B cell (primary cell): ENCODE data around the gene SH3RF3. TPM values are rescaled to one million over a fixed set of nuclear protein-coding genes. Genes with fewer than 3 reads are reported as not detected.

Experiments
- ATAC-seq: fragments of 200-7000 bp; cut with Tn5 transposase; one replicate; pipeline ENCODE4 v1.10.0; 2021; ENCODE audit warnings: low read depth, mild to moderate bottlenecking, moderate number of reproducible peaks, moderate library complexity
- CTCF ChIA-PET: fragments of 350-600 bp; sonication (Branson Sonifier 250); formaldehyde crosslinking; loops from one replicate; lab custom pipeline; 2021; ENCODE audit warnings: antibody characterized with exemption, inconsistent platforms; lab: Charles Lee
- POLR2A ChIA-PET: fragments of 350-600 bp; sonication (Branson Sonifier 250); formaldehyde crosslinking; loops from one replicate; lab custom pipeline; 2021; ENCODE audit warnings: antibody characterized with exemption; lab: Charles Lee
- DNase-seq: peaks from one replicate; pipeline ENCODE4 v3.0.0; 2013
- H2AFZ ChIP-seq: 2 replicates; pipeline ENCODE4 v1.6.1; 2012; ENCODE audit warnings: mild to moderate bottlenecking, low read depth, low read length; ENCODE audit not compliant: insufficient read depth, poor library complexity, severe bottlenecking
- H3K27ac ChIP-seq, 2 donors: 1 replicate in 1 of 2; 2 replicates in 1 of 2; pipeline ENCODE4 v1.5.1; 2012 to 2013; ENCODE audit warnings: low read length in 2 of 2, mild to moderate bottlenecking in 2 of 2, moderate library complexity in 1 of 2
- H3K27me3 ChIP-seq, 4 experiments: fragments of 200-600 bp in 1 of 4; sonication (generic) in 1 of 4; replicated peaks in 1 of 4; 1 replicate in 2 of 4; 2 replicates in 2 of 4; pipeline versions ENCODE4 v1.6.1 to v1.7.0; 2013 to 2016; ENCODE audit warnings: low read length in 3 of 4, mild to moderate bottlenecking in 2 of 4, mixed read lengths in 1 of 4, moderate library complexity in 1 of 4; ENCODE audit not compliant: insufficient read depth in 4 of 4, control insufficient read depth in 3 of 4; ENCODE audit errors: control extremely low read depth in 1 of 4
- H3K36me3 ChIP-seq, 2 experiments: replicated peaks in 1 of 2; 1 replicate in 1 of 2; 2 replicates in 1 of 2; pipeline versions ENCODE4 v1.6.1 to v1.7.1; 2013; ENCODE audit warnings: low read length in 1 of 2; ENCODE audit not compliant: insufficient read depth in 2 of 2, control insufficient read depth in 1 of 2; ENCODE audit errors: control extremely low read depth in 1 of 2, extremely low read depth in 1 of 2
- H3K4me1 ChIP-seq, 2 donors: fragments of 200-600 bp in 1 of 2; sonication (generic) in 1 of 2; 1 replicate in 1 of 2; 2 replicates in 1 of 2; pipeline versions ENCODE4 v1.5.1 to v1.6.1; 2013 to 2017; ENCODE audit warnings: low read length in 2 of 2; ENCODE audit not compliant: control insufficient read depth in 2 of 2, insufficient read depth in 2 of 2
- H3K4me2 ChIP-seq: replicated peaks from 2 replicates; pipeline ENCODE3; 2012; ENCODE audit warnings: mild to moderate bottlenecking, low read depth, low read length; ENCODE audit not compliant: poor library complexity, severe bottlenecking
- H3K4me3 ChIP-seq, 5 experiments: fragments of 200-600 bp in 1 of 5; sonication (generic) in 1 of 5; 1 replicate in 3 of 5; 2 replicates in 2 of 5; pipeline versions ENCODE4 v1.5.1 to v1.7.0; 2011 to 2016; ENCODE audit warnings: low read length in 4 of 5, mild to moderate bottlenecking in 4 of 5, low read depth in 2 of 5, control low read depth in 1 of 5, moderate library complexity in 1 of 5; ENCODE audit not compliant: insufficient read depth in 1 of 5; ENCODE audit errors: control extremely low read depth in 1 of 5, extremely low read depth in 1 of 5
- H3K79me2 ChIP-seq: fragments of 200-600 bp; sonication (generic); one replicate; pipeline ENCODE4 v1.6.0; 2016; ENCODE audit warnings: low read length; ENCODE audit not compliant: control insufficient read depth, insufficient read depth
- H3K9ac ChIP-seq: fragments of 200-600 bp; sonication (generic); 2 replicates; pipeline ENCODE4 v1.6.1; 2017; ENCODE audit warnings: mild to moderate bottlenecking, low read length, moderate library complexity
- H3K9me3 ChIP-seq, 3 donors: one replicate each; pipeline versions ENCODE4 v1.6.1 to v1.7.1; 2013; ENCODE audit warnings: low read length in 2 of 3; ENCODE audit not compliant: control insufficient read depth in 2 of 3, insufficient read depth in 1 of 3; ENCODE audit errors: control extremely low read depth in 1 of 3
- H4K20me1 ChIP-seq: 2 replicates; pipeline ENCODE4 v1.6.0; 2012; ENCODE audit warnings: mild to moderate bottlenecking, low read length; ENCODE audit not compliant: insufficient read depth, control insufficient read depth, poor library complexity, severe bottlenecking
- H3K27ac Mint-ChIP-seq: one replicate; pipeline ENCODE4 v1.8.0; 2021; ENCODE audit warnings: mixed read lengths
- H3K27me3 Mint-ChIP-seq: one replicate; pipeline ENCODE4 v1.8.0; 2021; ENCODE audit warnings: mixed read lengths
- H3K4me1 Mint-ChIP-seq: one replicate; pipeline ENCODE4 v1.8.0; 2021; ENCODE audit warnings: mixed read lengths
- H3K4me3 Mint-ChIP-seq: one replicate; pipeline ENCODE4 v1.8.0; 2021; ENCODE audit warnings: mixed read lengths
- H3K9me3 Mint-ChIP-seq: one replicate; pipeline ENCODE4 v1.8.0; 2022; ENCODE audit warnings: mixed read lengths; ENCODE audit not compliant: insufficient read depth
- EZH2 ChIP-seq: IDR thresholded peaks from 2 replicates; pipeline ENCODE4 v1.6.1; 2012; ENCODE audit warnings: borderline replicate concordance, low read depth, mild to moderate bottlenecking, moderate library complexity, low read length; ENCODE audit not compliant: insufficient read depth, poor library complexity, severe bottlenecking
- WGBS: methylation state at CpG from one replicate; pipeline ENCODE4 v1.1.5; 2013; ENCODE audit warnings: missing lambda C conversion rate; ENCODE audit not compliant: insufficient coverage; 5-methylcytosine and 5-hydroxymethylcytosine counted together
- intact Hi-C: fragments of 100-400 bp; cut with micrococcal nuclease; formaldehyde crosslinking; loops from one replicate; pipeline ENCODE4 v1.10.0; 2022
- polyA plus RNA-seq: library from polyadenylated mRNA; depleted of rRNA; stranded (reverse); fragments of >200 nt; gene quantifications from 2 replicates; pipeline ENCODE4 v1.2.3, GENCODE V29; 2012
- total RNA-seq, 2 donors: library from RNA; stranded (reverse); fragments of 120-200 nt in 1 of 2; gene quantifications; 1 replicate in 1 of 2; 2 replicates in 1 of 2; pipeline versions ENCODE4 v1.2.3 to v1.2.4, GENCODE V29; 2013 to 2022
- TF ChIP-seq, protein P1 (sequence below): fragments of 200-600 bp; IDR thresholded peaks from one replicate; pipeline ENCODE4 v1.8.0; 2022; ENCODE audit warnings: antibody characterized with exemption, mild to moderate bottlenecking

The SH3RF3 gene
- total and polyA plus RNA-seq, 2 donors (not counting 1 experiment from before 2014, with no cell fraction given) = 0.07 to 1.2 TPM

DNA sequence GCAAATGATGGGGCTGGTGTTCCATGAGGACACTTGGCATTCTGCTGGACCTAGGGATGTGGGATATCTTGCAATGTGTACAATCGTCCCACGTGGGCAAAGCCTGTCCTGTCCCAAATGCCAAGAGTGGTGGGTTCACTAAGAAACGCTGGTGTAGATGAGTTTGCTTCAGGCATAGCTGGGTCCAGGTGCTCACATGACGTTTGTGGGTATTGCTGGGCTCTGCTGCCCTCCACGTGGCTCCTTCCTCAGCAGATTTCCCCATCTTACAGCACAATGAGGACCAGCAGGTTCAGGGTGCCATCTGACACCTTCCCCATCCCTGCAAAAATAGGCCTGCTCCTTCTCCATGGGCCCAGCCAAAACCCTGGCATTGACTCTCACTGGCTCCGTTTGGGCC is 378.8 kb downstream of the SH3RF3 start:
- Mint-ChIP-seq H3K27me3 (peaks cover 9% of the 10 kb centered on the region), H3K27ac (no peak overlapping the region), H3K4me1 (no peaks in the 10 kb centered on the region), H3K9me3 (no peaks in the 10 kb centered on the region), H3K4me3 (no peak overlapping the region)
- Histone ChIP-seq H3K36me3 (no peaks in the 10 kb centered on the region), H3K27ac (no peak overlapping the region), H3K79me2 (no peaks in the 10 kb centered on the region), H2AFZ (no peak overlapping the region), H3K4me3 (no peak overlapping the region), H3K4me1 (no peaks in the 10 kb centered on the region), H3K4me2 (no peak overlapping the region), H4K20me1 (no peaks in the 10 kb centered on the region), H3K27me3 (no peaks in the 10 kb centered on the region), H3K9ac (no peak overlapping the region), H3K9me3 (no peaks in the 10 kb centered on the region)
- DNase-seq = no peak
- ATAC-seq = no peak
- intact Hi-C loops = no loop called here
- POLR2A ChIA-PET = no interaction called here
- CTCF ChIA-PET = interaction anchor here (0.7 to 5.2 kb wide), 3 partner anchors 10 to 379 kb away, joined by 3 to 106 read pairs (median 3); partner anchors contain the start of gene SH3RF3
- TF ChIP-seq, protein P1, sequence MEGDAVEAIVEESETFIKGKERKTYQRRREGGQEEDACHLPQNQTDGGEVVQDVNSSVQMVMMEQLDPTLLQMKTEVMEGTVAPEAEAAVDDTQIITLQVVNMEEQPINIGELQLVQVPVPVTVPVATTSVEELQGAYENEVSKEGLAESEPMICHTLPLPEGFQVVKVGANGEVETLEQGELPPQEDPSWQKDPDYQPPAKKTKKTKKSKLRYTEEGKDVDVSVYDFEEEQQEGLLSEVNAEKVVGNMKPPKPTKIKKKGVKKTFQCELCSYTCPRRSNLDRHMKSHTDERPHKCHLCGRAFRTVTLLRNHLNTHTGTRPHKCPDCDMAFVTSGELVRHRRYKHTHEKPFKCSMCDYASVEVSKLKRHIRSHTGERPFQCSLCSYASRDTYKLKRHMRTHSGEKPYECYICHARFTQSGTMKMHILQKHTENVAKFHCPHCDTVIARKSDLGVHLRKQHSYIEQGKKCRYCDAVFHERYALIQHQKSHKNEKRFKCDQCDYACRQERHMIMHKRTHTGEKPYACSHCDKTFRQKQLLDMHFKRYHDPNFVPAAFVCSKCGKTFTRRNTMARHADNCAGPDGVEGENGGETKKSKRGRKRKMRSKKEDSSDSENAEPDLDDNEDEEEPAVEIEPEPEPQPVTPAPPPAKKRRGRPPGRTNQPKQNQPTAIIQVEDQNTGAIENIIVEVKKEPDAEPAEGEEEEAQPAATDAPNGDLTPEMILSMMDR = no peak
- no peak for TF ChIP-seq EZH2
- WGBS = 64% methylated on average over 5 of the region's 6 CpGs

DNA sequence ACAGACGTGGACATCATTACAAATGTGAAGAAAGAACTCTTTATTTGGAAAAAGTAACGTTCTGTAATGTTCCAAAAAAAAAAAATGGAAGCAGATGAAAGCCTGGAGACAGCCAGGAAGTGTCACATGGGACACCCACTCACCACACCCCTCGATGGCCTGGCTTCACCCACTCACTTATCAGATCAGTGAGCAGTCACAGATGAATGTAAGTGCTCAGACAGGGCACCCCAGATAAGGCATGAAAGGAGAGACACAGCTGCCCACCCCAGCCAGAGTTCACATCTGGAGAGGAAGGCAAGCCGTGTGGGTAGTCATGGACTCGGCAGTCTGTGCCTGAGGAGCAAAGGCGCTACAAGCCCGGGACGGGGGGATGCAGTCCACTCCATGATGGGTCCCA is 379.6 kb downstream of the SH3RF3 start:
- WGBS = 80% methylated on average over 6 of the region's 8 CpGs
- Mint-ChIP-seq H3K27ac (no peak overlapping the region), H3K9me3 (no peaks in the 10 kb centered on the region), H3K4me3 (no peak overlapping the region), H3K27me3 (peaks cover 9% of the 10 kb centered on the region), H3K4me1 (no peaks in the 10 kb centered on the region)
- no peaks in the 10 kb centered on the region for H3K27me3 ChIP-seq
- intact Hi-C loops = no loop called here
- H3K36me3 ChIP-seq = no peaks in the 10 kb centered on the region
- H4K20me1 ChIP-seq = no peaks in the 10 kb centered on the region
- H2AFZ ChIP-seq = no peak overlapping the region
- no peak overlapping the region for H3K4me3 ChIP-seq
- H3K4me2 ChIP-seq = no peak overlapping the region
- no peak for ATAC-seq
- no peak overlapping the region for H3K27ac ChIP-seq
- no peaks in the 10 kb centered on the region for H3K4me1 ChIP-seq
- H3K9ac ChIP-seq = no peak overlapping the region
- ChIA-PET POLR2A (no interaction called here), CTCF (interaction anchor here (1.3 to 5.2 kb wide), 2 partner anchors 10 to 380 kb away, joined by 3 to 106 read pairs; partner anchors contain the start of gene SH3RF3)
- no peak for DNase-seq
- no peak for TF ChIP-seq EZH2
- TF ChIP-seq, protein P1 = no peak
- H3K79me2 ChIP-seq = no peaks in the 10 kb centered on the region
- no peaks in the 10 kb centered on the region for H3K9me3 ChIP-seq
